IMR-90 (cell line): ENCODE measurements around the gene APOBEC3H. TPM values are rescaled to one million over a fixed set of nuclear protein-coding genes. Genes with fewer than 3 reads are reported as not detected.
"Not testable (repeated sequence)": the region's sequence is repeated elsewhere in the genome, so short reads cannot be mapped to it uniquely, and the experiment has no call there.

ENCODE experiments used
- ATAC-seq: fragments of 200-7000 bp; cut with Tn5 transposase; 2 replicates; pipeline ENCODE4 v1.9.1; 2020; ENCODE audit warnings: low read depth, mild to moderate bottlenecking, moderate library complexity
- BruUV-seq: library from RNA; stranded (reverse); fragments of 400-500 nt; replicated peaks from 2 replicates; lab custom pipeline; 2021; lab: Mats Ljungman, UMichigan
- CTCF ChIA-PET: fragments of 300-600 bp; formaldehyde crosslinking; extraction: SDS; loops from one replicate; lab custom pipeline; 2021; ENCODE audit warnings: antibody characterized with exemption; lab: Yijun Ruan, JAX
- POLR2A ChIA-PET: fragments of 300-600 bp; sonication (Branson Sonifier 250); formaldehyde crosslinking; loops from one replicate; lab custom pipeline; 2022; ENCODE audit warnings: antibody characterized with exemption; ENCODE audit not compliant: unreplicated experiment; lab: Charles Lee
- DNase-seq: peaks from one replicate; pipeline ENCODE4 v3.0.0; 2013
- H2AFZ ChIP-seq: replicated peaks from 2 replicates; pipeline ENCODE3; 2013; ENCODE audit warnings: low read length, mild to moderate bottlenecking; ENCODE audit not compliant: poor library complexity
- H2AK5ac ChIP-seq: 2 replicates; pipeline ENCODE4 v1.6.1; 2013; ENCODE audit warnings: low read depth, low read length, inconsistent platforms
- H2AK9ac ChIP-seq: replicated peaks from 2 replicates; pipeline ENCODE3; 2013; ENCODE audit warnings: mild to moderate bottlenecking, low read depth, low read length, moderate library complexity; ENCODE audit not compliant: poor library complexity
- H2BK120ac ChIP-seq: 2 replicates; pipeline ENCODE4 v1.6.1; 2013; ENCODE audit warnings: low read depth, low read length, inconsistent platforms
- H2BK15ac ChIP-seq: 3 replicates; pipeline ENCODE4 v1.6.1; 2013; ENCODE audit warnings: low read depth, low read length, inconsistent platforms
- H2BK20ac ChIP-seq: 2 replicates; pipeline ENCODE4 v1.6.1; 2013; ENCODE audit warnings: low read depth, mild to moderate bottlenecking, inconsistent platforms, low read length, moderate library complexity
- H2BK5ac ChIP-seq: 2 replicates; pipeline ENCODE4 v1.6.1; 2013; ENCODE audit warnings: mild to moderate bottlenecking, low read depth, low read length, inconsistent platforms; ENCODE audit not compliant: poor library complexity, severe bottlenecking
- H3K14ac ChIP-seq: replicated peaks from 2 replicates; pipeline ENCODE4 v1.6.1; 2013; ENCODE audit warnings: low read depth, low read length, inconsistent platforms
- H3K18ac ChIP-seq: 2 replicates; pipeline ENCODE4 v1.6.1; 2013; ENCODE audit warnings: low read depth, low read length, control low read depth
- H3K23ac ChIP-seq: 2 replicates; pipeline ENCODE4 v1.6.1; 2013; ENCODE audit warnings: low read depth, low read length, inconsistent platforms
- H3K27ac ChIP-seq: 2 replicates; pipeline ENCODE4 v1.5.1; 2013; ENCODE audit warnings: mild to moderate bottlenecking, control low read depth, low read length; ENCODE audit not compliant: insufficient read depth
- H3K27me3 ChIP-seq: 2 replicates; pipeline ENCODE4 v1.6.1; 2013; ENCODE audit warnings: low read length; ENCODE audit not compliant: control insufficient read depth, insufficient read depth
- H3K36me3 ChIP-seq: 2 replicates; pipeline ENCODE4 v1.6.1; 2013; ENCODE audit warnings: low read length, mixed read lengths; ENCODE audit not compliant: control insufficient read depth, insufficient read depth
- H3K4ac ChIP-seq: 2 replicates; pipeline ENCODE4 v1.6.1; 2013; ENCODE audit warnings: low read depth, low read length, inconsistent platforms
- H3K4me1 ChIP-seq: 2 replicates; pipeline ENCODE4 v1.6.1; 2013; ENCODE audit warnings: low read length, mixed read lengths; ENCODE audit not compliant: control insufficient read depth, insufficient read depth
- H3K4me2 ChIP-seq: 2 replicates; pipeline ENCODE4 v1.6.1; 2013; ENCODE audit warnings: low read depth, mild to moderate bottlenecking, control low read depth, low read length, moderate library complexity
- H3K4me3 ChIP-seq: 2 replicates; pipeline ENCODE4 v1.5.1; 2013; ENCODE audit warnings: low read depth, mild to moderate bottlenecking, control low read depth, low read length, moderate library complexity; ENCODE audit not compliant: insufficient read depth
- H3K56ac ChIP-seq: 2 replicates; pipeline ENCODE4 v1.6.1; 2013; ENCODE audit warnings: low read length, inconsistent platforms; ENCODE audit not compliant: insufficient read depth; ENCODE audit errors: extremely low read depth
- H3K79me1 ChIP-seq, 2 experiments: 2 replicates each; pipeline ENCODE4 v1.6.1; 2013; ENCODE audit warnings: low read length in 2 of 2, inconsistent platforms in 1 of 2, low read depth in 1 of 2
- H3K9ac ChIP-seq: 2 replicates; pipeline ENCODE4 v1.6.1; 2013; ENCODE audit warnings: low read depth, low read length, control low read depth
- H3K9me1 ChIP-seq: 2 replicates; pipeline ENCODE4 v1.6.1; 2013; ENCODE audit warnings: low read length, inconsistent platforms; ENCODE audit not compliant: insufficient read depth
- H3K9me3 ChIP-seq: 2 replicates; pipeline ENCODE4 v1.6.1; 2013; ENCODE audit warnings: low read length; ENCODE audit not compliant: control insufficient read depth, insufficient read depth
- H4K20me1 ChIP-seq: 2 replicates; pipeline ENCODE4 v1.6.1; 2013; ENCODE audit warnings: low read length, inconsistent platforms; ENCODE audit not compliant: insufficient read depth
- H4K5ac ChIP-seq: 2 replicates; pipeline ENCODE4 v1.6.1; 2013; ENCODE audit warnings: mild to moderate bottlenecking, low read depth, low read length, control low read depth
- H4K8ac ChIP-seq, 2 experiments: 2 replicates each; pipeline ENCODE4 v1.6.1; 2013; ENCODE audit warnings: low read depth in 2 of 2, low read length in 2 of 2, control low read depth in 1 of 2, inconsistent platforms in 1 of 2
- H4K91ac ChIP-seq: 2 replicates; pipeline ENCODE4 v1.6.1; 2013; ENCODE audit warnings: low read depth, low read length, inconsistent platforms; ENCODE audit not compliant: insufficient read depth
- CEBPB ChIP-seq: IDR thresholded peaks from 2 replicates; pipeline ENCODE4 v1.6.1; 2012; ENCODE audit warnings: low read depth, low read length, improper control_type of control experiment
- CTCF ChIP-seq: conservative IDR thresholded peaks from 2 replicates; pipeline ENCODE4 v1.5.1; 2012; ENCODE audit warnings: mild to moderate bottlenecking, low read depth, low read length, improper control_type of control experiment
- ELK1 ChIP-seq: fragments of 150-350 bp; IDR thresholded peaks from 2 replicates; pipeline ENCODE4 v1.6.1; 2016; ENCODE audit warnings: low read depth, mild to moderate bottlenecking, low read length, moderate library complexity, borderline replicate concordance
- FOS ChIP-seq: fragments of 150-350 bp; IDR thresholded peaks from 2 replicates; pipeline ENCODE4 v1.6.1; 2016; ENCODE audit warnings: low read depth, low read length
- POLR2A ChIP-seq: IDR thresholded peaks from 2 replicates; pipeline ENCODE4 v1.6.1; 2012; ENCODE audit warnings: mild to moderate bottlenecking, low read depth, low read length
- RCOR1 ChIP-seq: IDR thresholded peaks from 2 replicates; pipeline ENCODE4 v1.6.1; 2012; ENCODE audit warnings: mild to moderate bottlenecking, low read length, improper control_type of control experiment; ENCODE audit not compliant: insufficient replicate concordance
- WGBS, 2 experiments: methylation state at CpG; one replicate each; pipeline versions ENCODE4 v1.1.5 to v1.1.7; 2013; ENCODE audit warnings: missing lambda C conversion rate in 2 of 2; ENCODE audit not compliant: insufficient read length in 1 of 2; ENCODE audit errors: extremely low coverage in 2 of 2; 5-methylcytosine and 5-hydroxymethylcytosine counted together
- dilution Hi-C: fragments of 300-500 bp; cut with HindIII; formaldehyde crosslinking; loops from one replicate; pipeline ENCODE4 v1.14.3; 2018; ENCODE audit warnings: low sequenced_read_pairs; ENCODE audit not compliant: unreplicated experiment
- in situ Hi-C: fragments of 300-500 bp; cut with MboI; formaldehyde crosslinking; loops from 3 replicates; pipeline ENCODE4 v1.14.3; 2019; ENCODE audit warnings: low sequenced_read_pairs, inconsistent platforms, mixed read lengths
- intact Hi-C: fragments of 100-400 bp; cut with micrococcal nuclease; formaldehyde crosslinking; loops from 2 replicates; pipeline ENCODE4 v1.10.0; 2022
- polyA plus RNA-seq, 3 experiments: library from polyadenylated mRNA; depleted of rRNA; stranded (reverse); fragments of >200 nt; gene quantifications; 2 replicates each; pipeline ENCODE4 v1.2.3, GENCODE V29; 2012; ENCODE audit warnings: low replicate concordance in 1 of 3
- total RNA-seq: library from RNA; depleted of rRNA; stranded (reverse); fragments of >200 nt; gene quantifications from 2 replicates; pipeline ENCODE4 v1.2.3, GENCODE V29; 2012

The APOBEC3H gene
- total and polyA plus RNA-seq, 2 of the 4 experiments (the other 2 are of a cell fraction) = 0.18 TPM; not detected in 1

GRCh38 chr22:39055658-39056057, 41.4 kb upstream of the APOBEC3H start:
- 75% methylated on average over 5 of the region's 11 CpGs; no CpG with 5 or more reads in 1 of the 2 experiments for WGBS, 2 experiments
- Histone ChIP-seq H3K18ac (no peak overlapping the region), H3K23ac (no peak overlapping the region), H4K5ac (no peak overlapping the region), H3K9ac (no peak overlapping the region), H3K79me1 (no peaks in the 10 kb centered on the region), H3K4ac (no peak overlapping the region), H3K4me2 (no peak overlapping the region), H2BK120ac (no peak overlapping the region), H2BK20ac (no peak overlapping the region), H4K91ac (no peak overlapping the region), H3K36me3 (no peaks in the 10 kb centered on the region), H3K14ac (no peak overlapping the region), H4K20me1 (no peaks in the 10 kb centered on the region), H2BK15ac (no peak overlapping the region), H2AFZ (no peak overlapping the region), H3K4me1 (no peaks in the 10 kb centered on the region), H3K56ac (no peak overlapping the region), H3K4me3 (no peak overlapping the region), H3K9me3 (peaks cover 4% of the 10 kb centered on the region), H4K8ac (no peak overlapping the region), H3K27me3 (peaks cover 17% of the 10 kb centered on the region), H3K27ac (no peak overlapping the region), H2AK5ac (no peak overlapping the region), H3K9me1 (no peaks in the 10 kb centered on the region), H2BK5ac (no peak overlapping the region), H2AK9ac (no peak overlapping the region)
- dilution Hi-C loops = no loop called here
- ATAC-seq (no peak), DNase-seq (no peak)
- no TSS peak for BruUV-seq
- intact Hi-C loops = no loop called here
- CTCF ChIA-PET = no interaction called here
- POLR2A ChIA-PET = no interaction called here
- in situ Hi-C loops = no loop called here
- TF ChIP-seq CEBPB (no peak), CTCF (no peak), FOS (no peak), POLR2A (no peak), RCOR1 (no peak), ELK1 (no peak)

GRCh38 chr22:39061290-39061689, 35.8 kb upstream of the APOBEC3H start:
- H2BK20ac ChIP-seq, DNase-seq, in situ Hi-C loops, H3K79me1 ChIP-seq, H2BK5ac ChIP-seq, H4K91ac ChIP-seq, H2AFZ ChIP-seq, H3K56ac ChIP-seq, CTCF ChIA-PET, BruUV-seq, H3K9me1 ChIP-seq, H2AK9ac ChIP-seq, H3K9ac ChIP-seq, dilution Hi-C loops, H2BK120ac ChIP-seq, H3K36me3 ChIP-seq, H3K23ac ChIP-seq, H4K5ac ChIP-seq, H4K8ac ChIP-seq, H3K18ac ChIP-seq, POLR2A ChIA-PET, H2AK5ac ChIP-seq, ATAC-seq, H3K4ac ChIP-seq, H3K4me3 ChIP-seq, H2BK15ac ChIP-seq, H3K9me3 ChIP-seq, H3K27ac ChIP-seq, intact Hi-C loops, H3K4me2 ChIP-seq, H3K4me1 ChIP-seq, H3K14ac ChIP-seq, H4K20me1 ChIP-seq: not testable (repeated sequence)
- WGBS, 2 experiments = 32% methylated on average over 3 of the region's 6 CpGs; no CpG with 5 or more reads in 1 of the 2 experiments
- peaks cover 26% of the 10 kb centered on the region for H3K27me3 ChIP-seq
